H1 (cell line): ENCODE data around the gene POLRMT.

Experiments
- EP300 ChIP-seq, 2 experiments: IDR thresholded peaks; 1 replicate in 1 of 2; 2 replicates in 1 of 2; pipeline ENCODE4 v1.6.1; 2011 to 2012; ENCODE audit warnings: low read depth in 2 of 2, low read length in 2 of 2, mild to moderate bottlenecking in 2 of 2, borderline replicate concordance in 1 of 2, inconsistent platforms in 1 of 2, moderate library complexity in 1 of 2
- EZH2 ChIP-seq: fragments of 200-600 bp; sonication (generic); IDR thresholded peaks from 2 replicates; pipeline ENCODE4 v1.7.1; 2012; ENCODE audit warnings: low read depth, mild to moderate bottlenecking, moderate library complexity, low read length, inconsistent platforms; ENCODE audit not compliant: severe bottlenecking
- SIN3A ChIP-seq, 2 experiments: IDR thresholded peaks in 1 of 2; conservative IDR thresholded peaks in 1 of 2; 2 replicates each; pipeline ENCODE4 v1.6.1; 2011 to 2012; ENCODE audit warnings: low read length in 2 of 2, improper control_type of control experiment in 1 of 2, low read depth in 1 of 2, mild to moderate bottlenecking in 1 of 2
- TEAD4 ChIP-seq: IDR thresholded peaks from 2 replicates; pipeline ENCODE4 v1.6.1; 2012; ENCODE audit warnings: low read depth, low read length, inconsistent platforms, mixed read lengths
- TF ChIP-seq, protein P1 (sequence below), 3 experiments: IDR thresholded peaks; 1 replicate in 2 of 3; 2 replicates in 1 of 3; pipeline versions ENCODE4 v1.5.1 to v1.6.1; 2011; ENCODE audit warnings: low read length in 3 of 3, mild to moderate bottlenecking in 3 of 3, inconsistent platforms in 2 of 3, low read depth in 1 of 3, moderate library complexity in 1 of 3; ENCODE audit not compliant: insufficient read depth in 1 of 3; ENCODE audit errors: control extremely low read depth in 1 of 3

DNA sequence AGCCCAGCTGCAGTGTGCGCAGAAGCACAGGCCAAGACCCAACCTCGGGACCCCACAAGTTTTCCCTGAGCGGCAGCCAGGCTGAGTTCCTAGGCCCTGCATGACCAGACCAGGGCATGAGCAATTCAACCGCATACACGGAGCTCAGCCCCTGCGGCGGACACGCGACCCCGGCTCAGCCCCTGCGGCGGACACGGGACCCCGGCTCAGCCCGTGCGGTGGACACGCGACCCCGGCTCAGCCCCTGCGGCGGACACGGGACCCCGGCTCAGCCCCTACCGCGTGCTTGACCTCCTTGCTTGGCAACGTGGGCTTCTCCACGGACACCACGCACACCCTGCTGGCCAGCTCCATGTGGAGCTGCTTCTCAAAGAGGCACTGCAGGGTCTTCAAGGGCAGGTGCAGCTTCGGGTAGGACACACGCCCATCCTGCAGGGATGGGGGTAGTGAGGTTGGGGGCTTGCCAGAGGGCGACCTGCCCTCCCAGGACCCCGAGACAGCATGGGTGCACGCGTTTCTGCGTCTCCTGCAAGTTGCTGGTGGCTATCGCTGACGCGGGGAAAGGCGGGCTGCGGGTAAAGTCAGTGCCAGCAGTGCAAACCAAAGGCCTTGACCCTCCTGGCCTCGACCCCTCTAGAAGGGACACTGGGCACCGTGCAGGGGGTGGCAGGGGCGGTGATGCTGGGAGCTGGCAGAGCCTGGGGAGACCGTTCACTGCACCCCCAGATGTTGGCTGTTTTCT lies 10.0 kb downstream of the POLRMT start:
- no peak for TF ChIP-seq EZH2
- no peak for TF ChIP-seq EP300 (IDR thresholded peaks at IDR 0.05; ENCODE audit: borderline replicate concordance in 1 of 2, low read depth in 2 of 2, low read length in 2 of 2)
- TF ChIP-seq, protein P1, sequence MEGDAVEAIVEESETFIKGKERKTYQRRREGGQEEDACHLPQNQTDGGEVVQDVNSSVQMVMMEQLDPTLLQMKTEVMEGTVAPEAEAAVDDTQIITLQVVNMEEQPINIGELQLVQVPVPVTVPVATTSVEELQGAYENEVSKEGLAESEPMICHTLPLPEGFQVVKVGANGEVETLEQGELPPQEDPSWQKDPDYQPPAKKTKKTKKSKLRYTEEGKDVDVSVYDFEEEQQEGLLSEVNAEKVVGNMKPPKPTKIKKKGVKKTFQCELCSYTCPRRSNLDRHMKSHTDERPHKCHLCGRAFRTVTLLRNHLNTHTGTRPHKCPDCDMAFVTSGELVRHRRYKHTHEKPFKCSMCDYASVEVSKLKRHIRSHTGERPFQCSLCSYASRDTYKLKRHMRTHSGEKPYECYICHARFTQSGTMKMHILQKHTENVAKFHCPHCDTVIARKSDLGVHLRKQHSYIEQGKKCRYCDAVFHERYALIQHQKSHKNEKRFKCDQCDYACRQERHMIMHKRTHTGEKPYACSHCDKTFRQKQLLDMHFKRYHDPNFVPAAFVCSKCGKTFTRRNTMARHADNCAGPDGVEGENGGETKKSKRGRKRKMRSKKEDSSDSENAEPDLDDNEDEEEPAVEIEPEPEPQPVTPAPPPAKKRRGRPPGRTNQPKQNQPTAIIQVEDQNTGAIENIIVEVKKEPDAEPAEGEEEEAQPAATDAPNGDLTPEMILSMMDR (IDR thresholded peaks at IDR 0.05; ENCODE audit: control extremely low read depth in 1 of 3, insufficient read depth in 1 of 3, low read depth in 1 of 3, low read length in 3 of 3), result no peak
- TF ChIP-seq SIN3A (conservative IDR thresholded peaks at IDR 0.05 in 1 of 2, IDR thresholded peaks at IDR 0.05 in 1 of 2; ENCODE audit: low read depth in 1 of 2, low read length in 2 of 2), result no peak
- no peak for TF ChIP-seq TEAD4
